ENCODE data around the gene DDX60.
"Not testable (repeated sequence)": the region's sequence is repeated elsewhere in the genome, so short reads cannot be mapped to it uniquely, and the experiment has no call there.

The DDX60 gene

DNA sequence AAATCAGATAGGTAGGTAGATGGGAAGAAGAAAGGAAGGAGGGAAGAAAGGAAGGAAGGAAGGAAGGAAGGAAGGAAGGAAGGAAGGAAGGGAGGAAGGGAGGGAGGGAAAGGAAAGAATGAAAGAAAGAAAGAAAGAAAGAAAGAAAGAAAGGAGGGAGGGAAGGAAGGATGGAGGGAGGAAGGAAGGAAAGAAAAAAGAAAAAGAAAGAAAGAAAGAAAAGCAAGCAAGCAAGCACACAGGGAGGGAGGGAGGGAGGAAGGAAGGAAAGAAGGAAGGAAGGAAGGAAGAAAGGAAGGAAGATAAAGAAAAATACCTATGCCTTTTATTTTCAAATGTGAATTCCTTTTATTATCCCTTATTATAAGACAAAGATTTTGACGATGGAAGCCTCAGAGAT lies 32.7 kb downstream of the DDX60 start:
- not testable (repeated sequence) for DNase-seq

DNA sequence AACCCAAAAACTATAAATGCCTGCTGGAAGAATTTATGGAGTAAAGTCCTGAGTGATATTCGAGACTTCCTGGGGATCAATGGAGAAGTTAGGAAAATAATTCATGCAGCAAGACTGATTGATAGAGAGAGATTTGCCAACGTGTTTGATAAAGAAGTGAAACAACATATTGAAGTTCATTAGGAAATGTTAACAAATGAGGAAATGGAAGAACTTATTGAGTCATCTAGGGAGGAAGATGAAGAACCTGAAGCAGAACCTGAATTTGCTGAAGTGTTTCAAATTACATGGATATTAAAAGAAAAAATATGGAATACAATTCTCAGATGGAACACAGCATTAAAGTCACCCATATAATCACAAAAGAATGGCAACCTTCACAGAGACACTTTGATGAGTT lies 39.0 kb downstream of the DDX60 start:
- no peak for DNase-seq

DNA sequence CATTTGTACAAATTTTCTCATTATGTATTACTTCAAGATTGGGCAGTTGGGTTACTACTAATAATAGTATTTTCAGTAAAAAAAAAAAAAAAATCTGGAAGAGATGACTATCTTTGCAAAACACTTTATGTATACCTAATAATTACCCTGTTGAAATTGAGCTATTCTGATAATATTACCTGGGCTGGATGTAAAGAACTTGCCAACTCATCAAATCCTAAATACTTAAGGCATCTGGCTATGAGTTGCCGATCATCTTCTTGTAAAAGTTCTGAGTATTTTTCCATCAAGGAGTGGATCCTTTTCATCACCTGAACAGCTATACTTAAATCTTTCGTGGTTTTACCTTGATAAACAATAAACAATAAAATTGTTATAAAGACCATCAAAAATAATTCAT lies 42.7 kb downstream of the DDX60 start:
- no peak for DNase-seq

DNA sequence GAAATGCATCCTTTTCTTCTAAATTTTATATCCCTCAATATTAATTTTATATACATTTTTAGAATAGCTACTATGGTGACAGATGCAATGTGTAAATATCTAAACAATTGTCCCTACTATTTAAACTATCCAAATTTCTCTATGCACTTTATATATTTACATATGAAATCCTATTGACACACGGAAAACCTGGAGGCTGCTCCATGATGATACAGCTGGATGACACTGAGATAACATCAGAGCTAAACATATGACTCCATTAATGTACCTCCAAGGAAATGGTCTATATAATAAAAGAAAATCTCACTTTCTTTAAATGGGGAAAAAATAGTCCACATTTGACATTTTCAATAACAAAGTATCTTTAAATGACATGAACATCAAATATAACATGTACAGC lies 43.7 kb downstream of the DDX60 start:
- DNase-seq: no peak

GRCh38 chr4:168273838-168274237 lies 44.7 kb downstream of the DDX60 start:
- DNase-seq: no peak

GRCh38 chr4:168272488-168272887 lies 46.1 kb downstream of the DDX60 start:
- no peak for DNase-seq

DNA sequence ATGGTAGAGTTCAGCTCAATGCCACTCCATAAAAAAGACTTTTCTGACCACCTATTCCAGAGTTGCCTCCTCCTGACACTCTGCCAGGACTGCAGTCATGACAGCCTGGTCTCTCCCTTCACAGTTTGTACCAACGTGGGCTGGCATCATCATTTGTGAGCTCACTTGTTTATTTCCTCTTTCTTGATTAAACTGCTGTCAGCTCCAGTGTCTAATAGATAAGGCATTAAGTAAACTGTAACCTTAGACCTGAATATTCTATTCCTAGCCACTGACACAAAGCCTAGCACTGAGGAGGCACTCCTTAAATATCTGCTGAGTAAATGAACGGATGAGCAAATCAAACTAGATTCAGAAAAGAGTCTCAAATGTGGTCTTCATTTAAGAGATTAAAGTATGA lies 48.7 kb downstream of the DDX60 start:
- no peak for DNase-seq

GRCh38 chr4:168265327-168265726 lies 53.2 kb downstream of the DDX60 start:
- DNase-seq: no peak

- DNase-seq: no peak
Observed at GRCh38 chr4:168264903-168265302, 53.6 kb downstream of the DDX60 start.

GRCh38 chr4:168263039-168263438 lies 55.5 kb downstream of the DDX60 start:
- DNase-seq: no peak

DNA sequence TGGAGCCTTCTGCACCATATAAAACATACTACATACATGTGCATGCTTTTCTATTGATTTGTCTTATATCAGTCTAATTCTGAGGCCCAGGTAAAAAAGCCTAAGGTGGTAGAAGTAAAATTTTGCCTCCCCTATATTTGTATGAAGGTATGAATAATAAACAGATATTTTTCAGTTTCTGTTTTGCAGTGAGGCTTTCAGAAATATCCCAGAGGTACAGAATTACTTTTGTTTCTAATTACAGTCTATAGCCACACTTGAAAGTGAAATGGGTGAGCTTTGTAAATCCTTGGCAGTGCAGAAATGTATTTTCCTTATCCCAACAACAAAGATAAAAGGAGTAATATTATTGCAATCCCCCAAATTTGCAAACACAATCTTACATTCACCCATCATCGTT lies 59.5 kb downstream of the DDX60 start:
- DNase-seq: no peak

DNA sequence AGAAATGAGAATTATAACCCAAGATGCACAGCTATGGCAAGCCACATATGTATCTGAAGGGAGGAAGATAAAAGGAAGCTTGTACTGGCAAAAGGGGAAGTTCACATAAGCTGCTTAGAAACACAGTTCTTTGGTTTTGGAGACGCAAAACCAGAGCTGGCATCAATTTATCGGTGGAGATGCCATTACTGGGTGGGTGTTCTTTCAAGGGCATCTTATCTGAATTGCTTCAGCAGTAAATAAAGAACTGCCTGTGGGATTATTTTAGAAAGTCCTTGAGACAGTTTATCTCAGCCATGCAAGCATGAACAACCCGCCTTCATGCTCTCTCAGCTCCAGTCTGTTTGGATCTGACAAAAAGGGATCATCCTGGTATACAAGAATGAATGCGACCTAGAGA lies 60.8 kb downstream of the DDX60 start:
- no peak for DNase-seq

DNA sequence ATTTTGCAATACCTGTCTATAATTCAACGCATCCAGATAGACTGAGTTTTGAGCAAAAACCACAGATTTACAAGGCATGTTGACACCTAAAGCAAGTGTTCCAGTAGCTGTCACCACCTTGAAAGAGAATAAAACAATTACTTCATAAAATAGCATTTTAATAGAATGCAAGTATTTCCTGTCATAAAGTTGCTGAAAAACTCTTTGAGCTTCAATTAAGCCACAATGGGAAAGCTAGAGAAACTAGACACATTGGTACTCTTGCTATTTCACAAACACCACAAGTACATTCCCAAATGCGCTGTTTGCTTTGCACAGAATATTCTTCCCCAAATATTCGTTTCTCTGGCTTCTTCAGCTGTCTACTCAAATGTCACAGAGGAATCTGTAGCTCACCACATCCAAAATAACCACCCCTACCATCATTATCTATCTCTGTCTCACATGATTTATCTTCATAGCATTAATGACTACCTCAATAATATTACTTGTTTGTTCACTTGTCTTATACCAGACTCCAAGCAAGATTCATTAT lies 70.3 kb downstream of the DDX60 start:
- DNase-seq: no peak

GRCh38 chr4:168247603-168248002 lies 70.9 kb downstream of the DDX60 start:
- no peak for DNase-seq

DNA sequence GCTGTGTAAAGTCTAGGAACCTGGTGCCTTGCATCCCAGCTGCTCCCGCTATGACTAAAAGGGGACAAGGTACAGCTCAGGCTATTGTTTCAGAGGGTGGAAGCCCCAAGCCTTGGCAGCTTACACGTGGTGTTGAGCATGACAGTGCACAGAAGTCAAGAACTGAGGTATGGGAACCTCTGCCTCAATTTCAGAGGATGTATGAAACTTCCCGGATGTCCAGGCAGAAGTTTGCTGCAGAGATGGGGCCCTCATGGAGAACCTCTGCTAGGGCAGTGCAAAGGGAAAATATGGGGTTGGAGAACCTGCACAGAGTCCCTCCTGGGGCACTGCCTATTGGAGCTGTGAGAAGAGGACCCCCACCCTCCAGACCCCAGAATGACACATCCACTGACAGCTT lies 76.6 kb downstream of the DDX60 start:
- no peak for DNase-seq

GRCh38 chr4:168240821-168241220 lies 77.7 kb downstream of the DDX60 start:
- no peak for DNase-seq

- DNase-seq: no peak
Observed at GRCh38 chr4:168221301-168221700, 97.3 kb downstream of the DDX60 start.

DNA sequence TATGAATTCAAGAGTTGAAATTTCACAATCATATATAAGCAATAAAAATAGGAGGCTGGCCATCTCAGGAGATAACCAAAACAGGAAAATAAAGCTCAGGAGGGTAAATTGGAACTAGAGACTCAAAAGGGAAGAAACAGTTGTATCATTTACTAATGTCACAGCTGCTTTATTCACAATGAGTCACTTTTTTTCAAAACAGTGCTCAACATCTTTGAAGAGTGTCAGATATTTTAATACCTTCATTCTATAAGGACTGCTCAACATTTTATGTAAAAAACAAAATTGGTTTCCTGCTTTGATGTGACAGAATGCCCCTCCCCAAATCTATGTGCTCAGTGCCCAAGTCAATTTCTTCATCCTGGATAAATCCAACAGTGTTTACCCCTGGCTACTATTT lies 97.7 kb downstream of the DDX60 start:
- DNase-seq: no peak

DNA sequence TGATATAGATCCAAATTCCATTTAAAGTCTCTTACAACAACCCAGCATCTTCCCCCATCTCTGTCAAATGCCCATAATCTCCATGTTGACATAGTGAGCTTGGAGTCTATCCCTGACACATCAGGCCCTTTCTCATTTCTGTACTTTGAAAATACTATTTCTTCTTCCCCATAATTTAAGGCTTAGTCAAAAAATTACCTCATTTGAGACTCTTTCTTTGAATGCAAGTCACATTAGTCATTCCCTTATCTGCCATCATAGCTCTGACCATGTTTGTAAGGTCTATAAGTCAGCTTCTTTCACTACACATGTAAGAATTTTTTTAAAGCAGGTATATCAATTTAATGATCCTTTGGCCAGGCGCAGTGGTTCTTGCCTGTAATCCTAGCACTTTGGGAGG lies 99.9 kb downstream of the DDX60 start:
- DNase-seq: no peak

DNA sequence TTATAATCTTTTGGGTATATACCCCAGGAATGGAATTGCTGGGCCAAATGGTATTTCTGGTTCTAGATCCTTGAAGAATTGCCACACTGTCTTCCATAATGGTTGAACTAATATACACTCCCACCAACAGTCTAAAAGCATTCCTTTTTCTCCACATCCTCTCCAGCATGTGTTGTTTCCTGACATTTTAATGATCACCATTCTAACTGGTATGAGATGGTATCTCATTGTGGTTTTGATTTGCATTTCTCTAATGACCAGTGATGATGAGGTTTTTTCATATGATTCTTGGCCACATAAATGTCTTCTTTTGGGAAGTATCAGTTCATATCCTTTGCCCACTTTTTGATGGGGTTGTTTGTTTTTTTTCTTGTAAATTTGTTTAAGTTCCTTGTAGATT lies 105.0 kb downstream of the DDX60 start:
- not testable (repeated sequence) for DNase-seq

DNA sequence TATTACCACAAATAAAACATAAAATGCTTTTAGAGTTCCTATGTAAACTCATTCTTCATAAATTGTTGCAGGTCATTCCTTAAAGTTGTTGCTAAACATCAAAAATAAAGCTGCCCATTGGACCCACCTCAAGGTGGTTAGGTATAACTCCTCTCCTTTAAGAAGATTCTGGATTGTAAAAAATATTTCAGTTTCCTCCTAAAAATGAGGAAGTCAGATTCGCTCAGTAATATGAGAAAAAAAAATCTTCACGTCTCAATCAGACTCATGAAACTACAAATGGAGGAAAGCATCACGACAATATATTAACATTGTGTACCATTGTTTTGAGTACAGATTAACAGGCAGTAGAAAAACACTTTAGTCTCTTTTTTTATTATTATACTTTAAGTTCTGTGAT lies 105.9 kb downstream of the DDX60 start:
- no peak for DNase-seq

- no peak for DNase-seq
Observed at GRCh38 chr4:168208957-168209614, 109.5 kb downstream of the DDX60 start.

- no peak for DNase-seq
Observed at GRCh38 chr4:168203233-168203911, 115.2 kb downstream of the DDX60 start.

DNA sequence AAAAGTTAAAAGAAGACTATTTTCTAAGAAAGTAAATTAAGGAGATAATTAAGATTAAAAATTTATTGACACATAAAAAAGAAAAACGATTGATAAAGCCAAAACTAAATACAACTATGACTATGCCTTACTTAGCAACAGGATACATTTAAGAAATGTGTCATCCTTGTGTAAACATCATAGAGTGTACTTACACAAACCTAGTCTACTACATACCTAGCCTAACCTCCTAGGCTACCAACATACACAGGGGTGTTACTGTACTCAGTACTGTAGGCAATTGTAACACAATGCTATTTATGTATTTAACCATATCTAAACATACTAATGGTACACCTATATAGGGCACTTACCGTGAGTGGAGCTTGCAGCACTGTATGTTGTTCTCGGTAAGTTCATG lies 117.9 kb downstream of the DDX60 start:
- DNase-seq: no peak
